MCF 10A (cell line): Measurements from ENCODE around the gene ARRB1. TPM values are rescaled to one million over a fixed set of nuclear protein-coding genes. Genes with fewer than 3 reads are reported as not detected.

ENCODE experiments used
- BruUV-seq: library from RNA; stranded (reverse); fragments of 400-500 nt; replicated peaks from 2 replicates; lab custom pipeline; 2021; lab: Mats Ljungman, UMichigan
- CTCF ChIA-PET: fragments of 300-600 bp; sonication (Branson Sonifier 250); formaldehyde crosslinking; extraction: SDS; loops from one replicate; lab custom pipeline; 2021; ENCODE audit warnings: antibody characterized with exemption, inconsistent platforms; lab: Yijun Ruan, JAX
- POLR2A ChIA-PET: fragments of 300-600, 350-650 bp; sonication (Branson Sonifier 250); formaldehyde crosslinking; extraction: SDS; loops from one replicate; lab custom pipeline; 2020; ENCODE audit warnings: antibody characterized with exemption, inconsistent platforms; lab: Yijun Ruan, JAX
- DNase-seq: peaks from one replicate; pipeline ENCODE4 v3.0.0-alpha.2; 2018; ENCODE audit not compliant: unreplicated experiment
- H3K27ac Mint-ChIP-seq: one replicate; pipeline ENCODE4 v1.8.0; 2022; ENCODE audit warnings: mild to moderate bottlenecking, low read depth, mixed read lengths; ENCODE audit not compliant: unreplicated experiment
- H3K27me3 Mint-ChIP-seq: one replicate; pipeline ENCODE4 v1.8.0; 2022; ENCODE audit warnings: mixed read lengths; ENCODE audit not compliant: insufficient read depth, unreplicated experiment
- H3K36me3 Mint-ChIP-seq: one replicate; pipeline ENCODE4 v1.8.0; 2022; ENCODE audit warnings: mild to moderate bottlenecking, moderate library complexity, mixed read lengths; ENCODE audit not compliant: insufficient read depth, unreplicated experiment
- H3K4me1 Mint-ChIP-seq: one replicate; pipeline ENCODE4 v1.8.0; 2022; ENCODE audit warnings: mixed read lengths; ENCODE audit not compliant: insufficient read depth, unreplicated experiment
- H3K4me3 Mint-ChIP-seq: one replicate; pipeline ENCODE4 v1.8.0; 2022; ENCODE audit warnings: mild to moderate bottlenecking, moderate library complexity, mixed read lengths; ENCODE audit not compliant: unreplicated experiment
- H3K9me3 Mint-ChIP-seq: one replicate; pipeline ENCODE4 v1.8.0; 2022; ENCODE audit warnings: mixed read lengths; ENCODE audit not compliant: unreplicated experiment
- CTCF ChIP-seq: fragments of 200-600 bp; IDR thresholded peaks from one replicate; pipeline ENCODE4 v1.8.0; 2022; ENCODE audit warnings: antibody characterized with exemption, mild to moderate bottlenecking; ENCODE audit not compliant: unreplicated experiment
- intact Hi-C: fragments of 100-400 bp; cut with micrococcal nuclease; formaldehyde crosslinking; loops from 2 replicates; pipeline ENCODE4 v1.14.1; 2022
- total RNA-seq: library from RNA; stranded (reverse); gene quantifications from 2 replicates; pipeline ENCODE4 v1.2.3, GENCODE V29; 2022

Gene ARRB1
- total RNA-seq, 1 experiment from 2014 or later: 0.98 TPM

DNA sequence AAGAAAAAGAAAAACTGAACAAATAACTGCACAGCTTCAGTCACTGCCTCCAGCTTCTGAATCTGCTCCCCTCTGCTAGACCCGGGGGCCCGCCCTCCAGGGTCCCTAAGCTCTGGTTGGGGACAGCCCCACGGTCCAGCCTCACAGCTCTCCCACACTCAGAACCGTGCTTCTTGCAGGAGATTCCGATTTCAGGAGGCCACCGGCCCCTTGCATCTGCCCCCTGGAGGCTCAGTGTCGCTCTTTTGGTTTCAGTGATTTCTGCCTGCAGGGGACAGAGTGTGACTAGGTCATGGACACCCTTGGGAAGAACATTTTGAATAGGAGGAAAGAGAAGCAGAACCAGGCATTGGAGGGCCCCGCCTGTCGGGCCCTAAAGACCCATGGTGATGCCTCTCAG lies 24.7 kb upstream of the ARRB1 start:
- ChIA-PET CTCF (interaction anchor here (0.6 to 1.9 kb wide), 6 partner anchors 9 to 413 kb away, joined by 3 to 12 read pairs (median 4); no protein-coding TSS in a partner anchor), POLR2A (no interaction called here)
- Mint-ChIP-seq H3K27me3 (no peaks in the 10 kb centered on the region), H3K4me1 (peaks cover 6% of the 10 kb centered on the region), H3K9me3 (no peaks in the 10 kb centered on the region), H3K36me3 (no peaks in the 10 kb centered on the region), H3K4me3 (no peak overlapping the region), H3K27ac (no peak overlapping the region)
- no peak for DNase-seq
- no TSS peak for BruUV-seq
- no peak for TF ChIP-seq CTCF
- intact Hi-C loops: no loop called here

GRCh38 chr11:75375626-75376025 lies 24.2 kb upstream of the ARRB1 start:
- Mint-ChIP-seq H3K36me3 (no peaks in the 10 kb centered on the region), H3K9me3 (no peaks in the 10 kb centered on the region), H3K27me3 (no peaks in the 10 kb centered on the region), H3K4me1 (peaks cover 6% of the 10 kb centered on the region), H3K4me3 (no peak overlapping the region), H3K27ac (no peak overlapping the region)
- ChIA-PET POLR2A (no interaction called here), CTCF (interaction anchor here (1.0 to 1.2 kb wide), 2 partner anchors 9 to 341 kb away, joined by 3 read pairs; no protein-coding TSS in a partner anchor)
- intact Hi-C loops: no loop called here
- no TSS peak for BruUV-seq
- no peak for DNase-seq
- TF ChIP-seq CTCF: no peak

DNA sequence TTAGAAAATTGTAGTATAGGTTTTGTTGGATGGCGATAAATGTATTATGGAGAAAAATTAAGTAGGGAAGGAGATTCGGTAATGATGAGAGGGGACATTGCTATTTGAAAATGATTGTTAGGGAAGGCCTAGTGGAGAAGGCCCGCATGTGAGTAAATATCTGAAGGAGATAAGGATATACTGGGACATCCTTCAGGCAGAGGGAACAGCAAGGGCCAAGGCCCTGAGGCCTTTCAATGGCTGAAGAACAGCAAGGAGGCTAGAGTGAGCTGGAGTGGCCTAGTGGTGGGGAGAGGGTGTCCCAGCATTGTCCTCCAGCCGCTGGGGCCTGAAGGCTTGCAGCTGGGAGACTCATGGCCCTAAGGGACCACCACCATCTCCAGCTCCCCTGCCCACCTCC lies 23.2 kb upstream of the ARRB1 start:
- no peak for TF ChIP-seq CTCF
- no TSS peak for BruUV-seq
- ChIA-PET POLR2A (no interaction called here), CTCF (interaction anchor here (0.6 to 1.8 kb wide), 4 partner anchors 14 to 340 kb away, joined by 3 to 5 read pairs (median 3); no protein-coding TSS in a partner anchor)
- H3K9me3 Mint-ChIP-seq: no peaks in the 10 kb centered on the region
- no peaks in the 10 kb centered on the region for H3K27me3 Mint-ChIP-seq
- intact Hi-C loops: no loop called here
- no peak overlapping the region for H3K4me3 Mint-ChIP-seq
- no peak for DNase-seq
- peak overlapping the region; percentile 86 for H3K27ac Mint-ChIP-seq
- H3K4me1 Mint-ChIP-seq: peaks cover 6% of the 10 kb centered on the region
- H3K36me3 Mint-ChIP-seq: no peaks in the 10 kb centered on the region

DNA sequence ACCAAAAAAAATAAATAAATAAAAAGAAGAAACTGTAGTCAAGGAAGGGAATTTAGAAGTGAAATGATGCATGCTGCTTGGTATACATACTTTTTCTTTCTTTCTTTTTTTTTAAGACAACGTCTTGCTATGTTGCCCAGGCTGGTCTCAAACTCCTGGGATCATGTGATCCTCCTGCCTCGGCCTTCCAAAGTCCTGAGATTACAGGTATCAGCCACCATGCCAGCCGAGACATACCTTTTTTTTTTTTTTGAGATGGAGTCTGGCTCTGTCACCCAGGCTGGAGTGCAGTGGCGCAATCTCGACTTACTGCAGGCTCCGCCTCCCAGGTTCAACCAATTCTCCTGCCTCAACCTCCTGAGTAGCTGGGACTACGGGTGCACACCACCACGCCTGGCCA lies 21.7 kb upstream of the ARRB1 start:
- Mint-ChIP-seq H3K4me3 (no peak overlapping the region), H3K27ac (no peak overlapping the region), H3K4me1 (peaks cover 6% of the 10 kb centered on the region), H3K27me3 (no peaks in the 10 kb centered on the region), H3K36me3 (no peaks in the 10 kb centered on the region), H3K9me3 (no peaks in the 10 kb centered on the region)
- BruUV-seq: no TSS peak
- CTCF ChIA-PET: interaction anchor here (1.4 to 2.2 kb wide), 6 partner anchors 8 to 97 kb away, joined by 4 to 11 read pairs (median 7); no protein-coding TSS in a partner anchor
- no peak for TF ChIP-seq CTCF
- intact Hi-C loops: no loop called here
- POLR2A ChIA-PET: interaction anchor here (0.9 to 2.0 kb wide), 2 partner anchors 12 to 18 kb away, joined by 3 to 8 read pairs; no protein-coding TSS in a partner anchor
- DNase-seq: no peak
